ENCODE data around the gene GLE1. TPM values are rescaled to one million over a fixed set of nuclear protein-coding genes. Genes with fewer than 3 reads are reported as not detected.
A peak's percentile ranks its signal among the peaks of the same experiment; 100 is the strongest.

GLE1 gene
- total and polyA plus RNA-seq, 8 donors = 21.6 to 31.8 (median 28.9) TPM

GRCh38 chr9:128521956-128522355 is 17.4 kb downstream of the GLE1 start:
- no peak overlapping the region for H3K4me3 ChIP-seq
- no peaks in the 10 kb centered on the region for H3K27me3 ChIP-seq
- H3K9me3 ChIP-seq = no peaks in the 10 kb centered on the region
- H3K36me3 ChIP-seq = peaks cover 0 to 99% of the 10 kb centered on the region in 2 donors
- intact Hi-C loops (cut with DNase I) = no loop called here
- no peak for TF ChIP-seq CTCF (IDR thresholded peaks at IDR 0.05)
- DNase-seq (peak in 1 of 4 donors; percentile 31), ATAC-seq (no peak)
- no peaks in the 10 kb centered on the region for H3K4me1 ChIP-seq
- H3K27ac ChIP-seq = no peak overlapping the region

- peak; percentile 16 for ATAC-seq
- Histone ChIP-seq H3K4me1 (no peaks in the 10 kb centered on the region), H3K4me3 (no peak overlapping the region), H3K27ac (no peak overlapping the region), H3K36me3 (peaks cover 0 to 99% of the 10 kb centered on the region in 2 donors), H3K9me3 (no peaks in the 10 kb centered on the region), H3K27me3 (no peaks in the 10 kb centered on the region)
- DNase-seq = peak in 1 of 4 donors; percentile 36
- intact Hi-C loops (cut with DNase I) = no loop called here
- no peak for TF ChIP-seq CTCF (IDR thresholded peaks at IDR 0.05)
Observed at GRCh38 chr9:128523199-128523925, 18.8 kb downstream of the GLE1 start.

DNA sequence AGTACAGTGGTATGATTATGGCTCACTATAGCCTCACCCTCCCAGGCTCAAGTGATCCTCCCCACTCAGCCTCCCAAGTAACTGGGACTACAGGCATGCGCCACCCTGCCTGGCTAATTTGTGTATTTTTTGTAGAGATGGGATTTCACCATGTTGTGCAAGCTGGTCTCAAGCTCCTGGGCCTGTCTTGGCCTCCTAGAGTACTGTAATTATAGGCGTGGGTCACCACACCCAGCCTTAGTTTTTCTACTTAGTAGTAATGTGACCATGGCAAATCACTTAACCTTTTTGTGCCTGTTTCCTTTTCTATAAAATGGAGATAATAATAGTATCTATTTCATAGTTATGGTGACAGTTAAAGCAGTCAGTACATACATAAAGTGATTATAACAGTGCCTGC is 22.2 kb downstream of the GLE1 start:
- Histone ChIP-seq H3K27ac (no peak overlapping the region), H3K4me3 (no peak overlapping the region), H3K27me3 (no peaks in the 10 kb centered on the region), H3K4me1 (no peaks in the 10 kb centered on the region), H3K36me3 (peaks cover 0 to 100% of the 10 kb centered on the region in 2 donors), H3K9me3 (no peaks in the 10 kb centered on the region)
- DNase-seq (no peak), ATAC-seq (no peak)
- intact Hi-C loops (cut with DNase I) = no loop called here
- no peak for TF ChIP-seq CTCF (IDR thresholded peaks at IDR 0.05)

DNA sequence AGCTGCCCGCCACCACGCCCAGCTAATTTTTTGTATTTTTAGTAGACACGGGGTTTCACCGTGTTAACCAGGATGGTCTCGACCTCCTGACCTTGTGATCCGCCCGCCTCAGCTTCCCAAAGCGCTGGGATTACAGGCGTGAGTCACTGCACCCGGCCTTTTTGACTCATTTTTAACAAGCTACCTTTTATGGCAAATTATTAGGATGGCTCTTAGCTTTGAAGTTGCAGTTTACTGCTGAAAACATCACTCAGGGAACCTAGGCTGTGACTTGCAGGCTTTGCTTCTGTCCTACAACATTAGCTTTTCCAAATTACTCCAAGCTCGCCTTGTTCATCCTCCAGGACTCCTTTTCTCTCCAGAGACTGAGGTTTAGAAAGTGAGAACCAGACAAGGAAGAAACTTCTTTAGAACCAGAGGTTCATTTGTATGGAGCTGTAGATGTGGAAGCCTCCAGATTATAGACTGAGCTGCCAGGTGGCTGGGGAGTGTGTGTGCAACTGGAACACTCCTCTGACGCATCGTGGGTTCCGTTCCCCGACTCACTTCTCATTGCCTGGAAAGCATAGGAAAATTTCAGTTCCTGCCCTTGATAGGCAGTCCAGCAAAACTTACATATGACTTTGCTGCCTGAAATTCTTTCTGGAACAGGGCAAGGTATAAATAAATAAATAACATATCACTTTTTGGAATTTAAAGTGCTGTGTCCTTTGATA is 24.1 kb downstream of the GLE1 start:
- intact Hi-C loops (cut with DNase I) = no loop called here
- Histone ChIP-seq H3K36me3 (peaks cover 2 to 100% of the 10 kb centered on the region in 2 donors), H3K27me3 (no peaks in the 10 kb centered on the region), H3K27ac (no peak overlapping the region), H3K4me1 (no peaks in the 10 kb centered on the region), H3K4me3 (no peak overlapping the region), H3K9me3 (no peaks in the 10 kb centered on the region)
- ATAC-seq = no peak
- no peak for TF ChIP-seq CTCF (IDR thresholded peaks at IDR 0.05)
- no peak for DNase-seq

DNA sequence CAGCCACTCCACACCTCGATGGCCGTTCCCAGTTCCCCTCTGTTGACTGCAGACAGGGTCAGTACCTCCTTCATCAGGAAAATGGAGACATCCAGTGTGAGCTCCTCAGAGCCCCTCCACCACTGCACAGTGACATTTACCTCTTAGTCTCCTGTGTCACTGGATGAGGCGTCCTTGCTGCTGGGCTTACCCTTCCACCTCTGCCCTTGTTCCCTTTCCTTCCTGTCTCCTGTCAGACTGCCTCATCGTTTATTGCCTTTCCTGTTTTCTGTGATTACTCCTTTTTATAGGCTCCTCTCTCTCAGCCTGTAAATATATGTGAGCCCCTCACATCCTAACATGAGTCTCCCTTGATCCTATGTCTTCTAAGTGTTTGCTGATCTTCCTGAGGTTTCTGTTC is 24.7 kb downstream of the GLE1 start:
- H3K27ac ChIP-seq = no peak overlapping the region
- ATAC-seq (no peak), DNase-seq (no peak)
- peaks cover 7 to 100% of the 10 kb centered on the region in 2 donors for H3K36me3 ChIP-seq
- H3K27me3 ChIP-seq = no peaks in the 10 kb centered on the region
- TF ChIP-seq CTCF (IDR thresholded peaks at IDR 0.05) = no peak
- H3K4me3 ChIP-seq = no peak overlapping the region
- H3K4me1 ChIP-seq = no peaks in the 10 kb centered on the region
- H3K9me3 ChIP-seq = no peaks in the 10 kb centered on the region
- intact Hi-C loops (cut with DNase I) = no loop called here
